Raji (cell line): ENCODE data around the gene WDR6.

Source experiments
- POLR2A ChIP-seq: IDR thresholded peaks from 2 replicates; pipeline ENCODE4 v1.6.1; 2011; ENCODE audit warnings: low read depth, low read length, control low read depth; ENCODE audit not compliant: insufficient read depth

The WDR6 gene, protein sequence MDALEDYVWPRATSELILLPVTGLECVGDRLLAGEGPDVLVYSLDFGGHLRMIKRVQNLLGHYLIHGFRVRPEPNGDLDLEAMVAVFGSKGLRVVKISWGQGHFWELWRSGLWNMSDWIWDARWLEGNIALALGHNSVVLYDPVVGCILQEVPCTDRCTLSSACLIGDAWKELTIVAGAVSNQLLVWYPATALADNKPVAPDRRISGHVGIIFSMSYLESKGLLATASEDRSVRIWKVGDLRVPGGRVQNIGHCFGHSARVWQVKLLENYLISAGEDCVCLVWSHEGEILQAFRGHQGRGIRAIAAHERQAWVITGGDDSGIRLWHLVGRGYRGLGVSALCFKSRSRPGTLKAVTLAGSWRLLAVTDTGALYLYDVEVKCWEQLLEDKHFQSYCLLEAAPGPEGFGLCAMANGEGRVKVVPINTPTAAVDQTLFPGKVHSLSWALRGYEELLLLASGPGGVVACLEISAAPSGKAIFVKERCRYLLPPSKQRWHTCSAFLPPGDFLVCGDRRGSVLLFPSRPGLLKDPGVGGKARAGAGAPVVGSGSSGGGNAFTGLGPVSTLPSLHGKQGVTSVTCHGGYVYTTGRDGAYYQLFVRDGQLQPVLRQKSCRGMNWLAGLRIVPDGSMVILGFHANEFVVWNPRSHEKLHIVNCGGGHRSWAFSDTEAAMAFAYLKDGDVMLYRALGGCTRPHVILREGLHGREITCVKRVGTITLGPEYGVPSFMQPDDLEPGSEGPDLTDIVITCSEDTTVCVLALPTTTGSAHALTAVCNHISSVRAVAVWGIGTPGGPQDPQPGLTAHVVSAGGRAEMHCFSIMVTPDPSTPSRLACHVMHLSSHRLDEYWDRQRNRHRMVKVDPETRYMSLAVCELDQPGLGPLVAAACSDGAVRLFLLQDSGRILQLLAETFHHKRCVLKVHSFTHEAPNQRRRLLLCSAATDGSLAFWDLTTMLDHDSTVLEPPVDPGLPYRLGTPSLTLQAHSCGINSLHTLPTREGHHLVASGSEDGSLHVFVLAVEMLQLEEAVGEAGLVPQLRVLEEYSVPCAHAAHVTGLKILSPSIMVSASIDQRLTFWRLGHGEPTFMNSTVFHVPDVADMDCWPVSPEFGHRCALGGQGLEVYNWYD

DNA sequence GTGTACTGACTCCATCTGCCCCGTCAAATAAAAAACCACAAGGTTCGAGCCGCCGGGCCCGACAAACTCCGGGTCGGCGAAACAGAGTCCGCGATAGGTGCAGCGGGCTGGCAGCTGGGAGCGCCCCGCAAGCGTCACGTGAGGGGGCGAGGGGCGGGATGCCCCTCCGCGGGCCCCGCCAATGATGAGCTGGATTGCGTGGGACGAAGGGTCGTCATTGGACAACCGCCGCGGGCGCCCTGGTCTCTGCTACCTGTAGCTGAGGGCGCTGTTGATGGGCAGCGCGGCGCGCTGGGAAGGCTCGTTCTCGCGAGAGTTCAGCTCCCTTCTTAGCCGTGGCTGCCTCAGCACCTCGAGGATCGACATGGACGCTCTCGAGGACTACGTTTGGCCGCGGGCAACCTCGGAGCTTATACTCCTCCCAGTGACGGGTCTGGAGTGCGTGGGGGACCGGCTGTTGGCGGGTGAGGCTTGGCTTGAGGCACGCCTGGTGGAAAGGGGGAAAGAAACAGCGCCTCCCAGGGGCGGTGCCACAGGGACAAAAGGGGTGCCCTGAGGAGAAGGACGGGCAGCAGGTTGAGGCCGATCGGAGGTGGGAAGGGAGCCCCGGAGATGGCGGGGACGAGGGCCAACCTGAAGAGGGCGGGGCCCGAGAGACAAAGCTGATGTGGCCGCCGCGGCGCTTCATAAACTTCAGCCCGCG, at the start of gene WDR6:
WDR6 (plus strand) TSS at position 324 of the 703 bp plus-strand sequence; CDS start at position 365, 41 bp downstream.
- TF ChIP-seq POLR2A = peak; percentile 85

GRCh38 chr3:48960841-48961413, 46.3 kb upstream of the WDR6 start:
- no peak for TF ChIP-seq POLR2A

DNA sequence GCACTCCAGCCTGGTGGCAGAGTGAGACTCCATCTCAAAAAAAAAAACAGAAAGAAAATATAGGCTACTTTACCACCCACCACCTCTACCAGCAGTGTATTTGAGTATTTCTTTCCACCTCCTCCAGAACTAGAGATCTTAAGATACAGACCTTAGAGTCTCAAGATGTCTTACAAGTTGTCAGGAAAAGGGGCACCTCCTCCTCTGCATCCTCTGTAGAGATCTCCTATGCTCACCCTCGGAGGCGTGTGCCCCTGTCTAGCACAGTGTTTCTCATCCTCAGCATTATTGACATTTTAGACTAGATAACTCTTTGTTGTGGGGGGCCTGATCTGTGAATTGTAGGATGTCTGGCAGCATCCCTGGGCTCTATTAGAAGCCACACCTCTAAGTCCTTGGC, 44.9 kb upstream of the WDR6 start:
- no peak for TF ChIP-seq POLR2A

DNA sequence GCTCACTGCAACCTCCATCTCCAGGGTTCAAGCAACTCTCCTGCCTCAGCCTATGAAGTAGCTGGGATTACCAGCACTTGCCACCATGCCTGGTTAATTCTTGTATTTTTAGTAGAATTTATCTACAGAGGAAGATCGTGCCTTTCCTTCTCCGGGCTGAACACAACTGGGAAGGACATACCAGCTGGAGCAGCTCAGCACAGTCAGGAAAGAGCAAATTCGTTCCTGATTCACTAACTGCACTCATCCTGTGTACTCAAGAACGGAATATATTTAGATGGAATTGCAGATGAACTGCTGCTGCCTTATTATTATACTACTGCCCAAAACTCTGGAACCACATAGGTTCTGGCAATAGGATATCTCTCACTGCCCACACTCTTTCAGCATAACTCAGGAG, 44.3 kb upstream of the WDR6 start:
- no peak for TF ChIP-seq POLR2A

DNA sequence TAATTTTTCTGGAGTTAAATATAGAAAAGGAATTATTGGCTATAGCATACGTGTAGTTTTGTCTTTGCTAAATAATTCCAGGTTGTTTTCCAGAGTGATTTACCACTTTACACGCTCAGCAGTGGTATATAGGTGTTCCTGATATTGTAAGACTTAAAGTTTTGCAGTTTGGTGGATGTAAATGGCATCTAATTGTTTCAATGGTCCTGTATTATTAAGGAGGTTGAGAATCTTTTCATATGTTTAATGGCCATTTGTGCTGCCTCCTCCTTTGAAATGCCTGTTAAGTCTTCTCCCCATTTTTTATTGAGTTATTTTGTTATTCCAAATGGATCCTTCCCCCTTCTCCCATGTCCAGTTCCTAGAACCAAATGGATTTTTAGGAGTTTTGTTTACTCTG, 43.6 kb upstream of the WDR6 start:
- no peak for TF ChIP-seq POLR2A

GRCh38 chr3:48966367-48966766, 40.8 kb upstream of the WDR6 start:
- TF ChIP-seq POLR2A = no peak

DNA sequence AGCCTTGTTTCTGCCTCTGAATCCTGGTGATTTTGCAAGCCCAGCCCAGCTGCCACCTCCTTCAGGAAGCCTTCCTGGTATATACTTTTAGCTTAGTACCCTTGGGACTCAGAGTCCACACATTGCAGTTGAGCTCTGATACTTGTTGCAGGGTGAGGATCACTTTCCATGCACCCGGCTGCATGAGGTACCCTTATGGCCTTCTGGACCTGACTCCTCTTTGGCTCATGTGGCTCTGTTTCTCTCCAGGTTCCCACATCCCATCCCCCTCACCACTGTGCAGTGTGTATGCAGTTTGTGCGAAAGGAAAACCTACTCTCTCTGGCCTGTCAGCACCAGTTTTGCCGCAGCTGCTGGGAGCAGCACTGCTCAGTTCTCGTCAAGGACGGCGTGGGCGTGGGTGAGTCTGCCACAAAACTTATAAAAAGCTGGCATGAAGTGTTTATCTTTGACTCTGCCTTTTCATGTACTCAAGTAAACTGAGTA, 40.3 kb upstream of the WDR6 start:
- no peak for TF ChIP-seq POLR2A

DNA sequence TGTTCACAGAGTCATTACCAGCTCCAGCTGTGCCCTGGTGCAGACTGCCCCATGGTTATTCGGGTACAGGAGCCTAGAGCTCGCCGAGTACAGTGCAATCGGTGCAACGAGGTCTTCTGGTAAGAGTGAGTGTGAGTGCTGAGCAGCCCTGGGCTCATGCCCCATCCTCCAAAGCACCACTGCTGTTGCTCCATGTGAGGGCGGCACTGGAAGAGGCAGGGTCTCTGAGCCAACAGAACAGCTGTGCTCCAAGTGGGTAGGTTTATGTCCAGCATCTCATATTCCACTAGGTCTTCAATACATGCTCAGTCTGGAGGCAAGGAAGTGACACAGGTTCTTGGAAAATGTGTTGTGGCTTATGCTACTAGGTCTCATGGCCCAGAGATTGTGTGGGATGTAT, 36.6 kb upstream of the WDR6 start:
- no peak for TF ChIP-seq POLR2A

DNA sequence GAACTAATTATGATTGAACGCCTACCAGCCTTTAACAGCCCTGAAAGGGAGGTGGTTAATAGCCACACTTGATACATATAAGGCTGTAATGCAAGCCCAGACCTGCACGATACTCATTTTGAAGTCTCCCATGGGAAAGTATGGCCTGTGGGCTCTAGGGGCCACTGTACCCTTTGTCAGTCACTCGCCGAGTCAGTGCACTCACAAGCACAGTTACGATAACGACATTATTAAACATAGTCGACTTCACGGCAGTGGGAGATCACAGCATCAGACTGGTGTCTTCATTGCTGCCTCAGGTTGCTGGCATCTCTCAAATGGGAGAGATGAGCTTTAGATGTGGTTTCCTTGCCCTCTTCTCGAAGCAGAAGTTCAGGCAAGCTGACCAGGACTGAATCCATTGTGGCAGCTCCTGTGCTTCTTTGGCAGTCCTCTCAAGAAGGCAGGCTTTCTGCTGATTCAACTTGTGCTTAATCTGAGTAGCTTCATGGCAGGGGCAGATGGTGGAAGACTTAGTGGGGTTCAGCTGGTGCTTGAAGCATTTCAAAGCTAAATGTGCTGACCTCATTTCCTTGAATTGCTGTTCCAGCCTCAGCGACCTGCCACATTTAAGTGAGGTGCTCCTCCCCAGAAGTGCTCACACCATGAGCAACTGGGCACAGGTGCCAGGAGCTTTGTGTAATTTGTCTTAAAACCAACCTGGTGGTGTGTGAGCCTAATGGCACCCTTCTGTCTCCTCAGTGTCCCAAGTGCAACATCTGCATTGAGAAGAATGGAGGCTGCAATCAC, 32.9 kb upstream of the WDR6 start:
- no peak for TF ChIP-seq POLR2A

GRCh38 chr3:48979451-48979850, 27.7 kb upstream of the WDR6 start:
- TF ChIP-seq POLR2A = no peak

- no peak for TF ChIP-seq POLR2A
These were observed 26.9 kb upstream of the WDR6 start for GRCh38 chr3:48980295-48980694.

DNA sequence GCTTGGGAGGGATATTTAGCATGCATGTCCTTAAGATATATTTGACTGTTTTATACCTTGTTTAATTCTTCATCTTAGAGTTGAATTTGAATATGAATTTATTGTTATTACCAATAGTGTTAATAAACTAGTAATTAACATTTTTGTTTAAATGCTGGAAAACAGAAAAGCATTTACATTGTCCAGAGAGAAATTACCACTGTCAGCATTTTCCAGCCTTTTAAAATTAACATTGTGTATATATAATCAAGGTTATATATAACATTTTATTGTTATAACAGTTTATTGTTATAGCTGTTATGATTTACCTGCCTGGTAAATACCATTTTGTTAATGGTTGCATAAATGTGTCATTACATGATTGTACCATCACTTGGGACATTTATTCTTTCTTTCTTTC, 25.2 kb upstream of the WDR6 start:
- TF ChIP-seq POLR2A = no peak

DNA sequence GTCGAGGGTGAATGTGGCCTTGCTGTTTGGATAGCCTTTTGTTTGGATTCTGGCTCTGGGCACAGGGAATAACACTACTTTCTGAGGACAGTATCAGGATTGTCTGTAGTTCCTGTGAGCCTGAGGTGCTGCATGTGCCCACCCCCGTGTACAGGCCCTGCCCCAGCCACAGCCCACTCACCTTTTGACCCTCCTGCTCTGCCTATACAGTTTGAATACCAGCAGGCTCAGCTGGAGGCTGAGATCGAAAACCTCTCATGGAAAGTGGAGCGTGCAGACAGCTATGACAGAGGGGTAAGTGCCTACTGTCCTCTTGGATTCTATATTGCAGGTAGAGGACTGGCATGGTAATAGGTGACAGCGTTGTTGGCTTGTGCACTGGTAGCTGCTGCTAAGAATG, 24.5 kb upstream of the WDR6 start:
- TF ChIP-seq POLR2A = no peak

GRCh38 chr3:48983096-48983495, 24.1 kb upstream of the WDR6 start:
- no peak for TF ChIP-seq POLR2A
